C4-2B (cell line): Measurements from ENCODE around the gene PTN.

Experiments used
- H3K27ac ChIP-seq: fragments of 450-650 bp; 2 replicates; pipeline ENCODE4 v1.5.1; 2017
- CTCF ChIP-seq: fragments of 450-650 bp; conservative IDR thresholded peaks from 2 replicates; pipeline ENCODE4 v1.5.1; 2017; ENCODE audit warnings: mild to moderate bottlenecking
- ZFX ChIP-seq: fragments of 450-650 bp; IDR thresholded peaks from 2 replicates; pipeline ENCODE4 v1.6.1; 2017

PTN gene

GRCh38 chr7:137342265-137342664, 1.3 kb downstream of the PTN start:
- no peak for TF ChIP-seq CTCF
- no peak for TF ChIP-seq ZFX
- no peak overlapping the region for H3K27ac ChIP-seq

- TF ChIP-seq ZFX (no peak), CTCF (peak; percentile 63)
- H3K27ac ChIP-seq: no peak overlapping the region
Observed at GRCh38 chr7:137337902-137338301, 5.6 kb downstream of the PTN start.

- TF ChIP-seq ZFX: no peak
- H3K27ac ChIP-seq: no peak overlapping the region
Observed at GRCh38 chr7:137335814-137336213, 7.7 kb downstream of the PTN start.

GRCh38 chr7:137331378-137331777, 12.2 kb downstream of the PTN start:
- H3K27ac ChIP-seq: peak overlapping the region; percentile 12; the same call in 1 of the 2 replicates
- TF ChIP-seq CTCF: no peak
- TF ChIP-seq ZFX: no peak

GRCh38 chr7:137329411-137329810, 14.1 kb downstream of the PTN start:
- H3K27ac ChIP-seq: no peak overlapping the region
- TF ChIP-seq CTCF (no peak), ZFX (no peak)

GRCh38 chr7:137328373-137329120, 15.0 kb downstream of the PTN start:
- H3K27ac ChIP-seq: no peak overlapping the region; the same call in 1 of the 2 replicates
- TF ChIP-seq ZFX: no peak
- no peak for TF ChIP-seq CTCF

GRCh38 chr7:137325927-137326326, 17.6 kb downstream of the PTN start:
- H3K27ac ChIP-seq: no peak overlapping the region
- TF ChIP-seq ZFX: no peak
- no peak for TF ChIP-seq CTCF
